Skeletal muscle satellite cell (primary cell): ENCODE data around the gene EIF1AD.

ENCODE experiments used
- H3K27me3 ChIP-seq: 2 replicates; pipeline ENCODE4 v1.7.0; 2013; ENCODE audit warnings: low read length; ENCODE audit not compliant: control insufficient read depth, insufficient read depth
- H3K36me3 ChIP-seq: 2 replicates; pipeline ENCODE4 v1.7.0; 2013; ENCODE audit warnings: mild to moderate bottlenecking, control low read depth, low read length; ENCODE audit not compliant: insufficient read depth
- H3K4me1 ChIP-seq: 2 replicates; pipeline ENCODE4 v1.7.0; 2013; ENCODE audit warnings: low read length; ENCODE audit not compliant: control insufficient read depth, insufficient read depth
- H3K4me2 ChIP-seq: 2 replicates; pipeline ENCODE4 v1.7.0; 2013; ENCODE audit warnings: mild to moderate bottlenecking, low read length
- H3K4me3 ChIP-seq: 2 replicates; pipeline ENCODE4 v1.7.0; 2013; ENCODE audit warnings: low read length
- H3K9ac ChIP-seq: 2 replicates; pipeline ENCODE4 v1.7.0; 2013; ENCODE audit warnings: mild to moderate bottlenecking, low read depth, low read length, moderate library complexity
- H3K9me3 ChIP-seq: replicated peaks from 2 replicates; pipeline ENCODE4 v1.7.0; 2013; ENCODE audit warnings: mild to moderate bottlenecking, control low read depth, low read length

The EIF1AD gene

DNA sequence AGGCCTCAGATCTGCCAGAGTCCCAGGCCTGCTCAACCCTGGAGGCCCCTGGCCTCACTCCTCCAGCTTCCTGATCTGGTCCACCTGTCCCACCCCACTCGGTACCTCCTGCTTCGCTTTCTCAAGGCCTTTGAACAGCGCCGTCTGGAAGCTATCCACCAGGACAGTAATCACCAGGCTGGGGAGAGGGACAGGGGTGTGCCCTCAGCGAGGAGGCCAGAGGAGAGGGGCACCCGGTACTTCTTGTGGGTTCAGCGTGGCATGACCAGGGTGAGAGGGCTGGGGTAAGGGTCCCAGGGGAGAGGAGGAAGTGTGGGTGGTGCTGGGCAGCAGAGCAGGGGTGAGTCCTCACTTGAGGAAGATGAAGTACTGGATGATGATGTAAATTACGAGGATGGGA lies 18.3 kb upstream of the EIF1AD start:
- Histone ChIP-seq H3K4me1 (peaks cover 48% of the 10 kb centered on the region), H3K36me3 (no peaks in the 10 kb centered on the region), H3K4me3 (no peak overlapping the region), H3K9me3 (no peaks in the 10 kb centered on the region), H3K4me2 (peak overlapping the region; percentile 40), H3K27me3 (no peaks in the 10 kb centered on the region), H3K9ac (peak overlapping the region; percentile 8)

DNA sequence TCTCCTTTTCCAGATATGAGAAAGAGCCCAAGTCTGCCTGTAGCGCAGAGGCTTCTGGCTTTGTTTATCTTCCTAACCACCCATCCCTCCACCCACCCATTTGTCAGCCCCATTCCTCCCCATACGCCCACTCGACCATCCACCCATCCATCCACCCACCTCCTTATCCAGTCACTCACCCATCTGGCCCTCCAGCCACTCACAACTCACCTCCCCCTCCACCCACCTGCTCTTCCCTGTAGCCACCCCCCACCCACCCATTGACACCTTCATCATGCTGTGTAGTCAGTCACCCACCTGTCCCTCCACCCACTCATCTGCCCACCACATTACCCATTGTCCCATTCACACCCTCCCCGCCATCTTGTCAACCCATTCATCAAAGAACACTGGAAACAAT lies 15.4 kb upstream of the EIF1AD start:
- Histone ChIP-seq H3K4me2 (peak overlapping the region; percentile 10), H3K27me3 (no peaks in the 10 kb centered on the region), H3K9ac (no peak overlapping the region), H3K4me3 (no peak overlapping the region), H3K9me3 (no peaks in the 10 kb centered on the region), H3K4me1 (peaks cover 62% of the 10 kb centered on the region), H3K36me3 (no peaks in the 10 kb centered on the region)

GRCh38 chr11:66016793-66017177 lies 14.8 kb upstream of the EIF1AD start:
- H3K36me3 ChIP-seq = no peaks in the 10 kb centered on the region
- H3K4me3 ChIP-seq = peak overlapping the region; percentile 54
- H3K4me2 ChIP-seq = peak overlapping the region; percentile 79
- no peaks in the 10 kb centered on the region for H3K27me3 ChIP-seq
- peak overlapping the region; percentile 81 for H3K9ac ChIP-seq
- peaks cover 62% of the 10 kb centered on the region for H3K4me1 ChIP-seq
- H3K9me3 ChIP-seq = no peaks in the 10 kb centered on the region

DNA sequence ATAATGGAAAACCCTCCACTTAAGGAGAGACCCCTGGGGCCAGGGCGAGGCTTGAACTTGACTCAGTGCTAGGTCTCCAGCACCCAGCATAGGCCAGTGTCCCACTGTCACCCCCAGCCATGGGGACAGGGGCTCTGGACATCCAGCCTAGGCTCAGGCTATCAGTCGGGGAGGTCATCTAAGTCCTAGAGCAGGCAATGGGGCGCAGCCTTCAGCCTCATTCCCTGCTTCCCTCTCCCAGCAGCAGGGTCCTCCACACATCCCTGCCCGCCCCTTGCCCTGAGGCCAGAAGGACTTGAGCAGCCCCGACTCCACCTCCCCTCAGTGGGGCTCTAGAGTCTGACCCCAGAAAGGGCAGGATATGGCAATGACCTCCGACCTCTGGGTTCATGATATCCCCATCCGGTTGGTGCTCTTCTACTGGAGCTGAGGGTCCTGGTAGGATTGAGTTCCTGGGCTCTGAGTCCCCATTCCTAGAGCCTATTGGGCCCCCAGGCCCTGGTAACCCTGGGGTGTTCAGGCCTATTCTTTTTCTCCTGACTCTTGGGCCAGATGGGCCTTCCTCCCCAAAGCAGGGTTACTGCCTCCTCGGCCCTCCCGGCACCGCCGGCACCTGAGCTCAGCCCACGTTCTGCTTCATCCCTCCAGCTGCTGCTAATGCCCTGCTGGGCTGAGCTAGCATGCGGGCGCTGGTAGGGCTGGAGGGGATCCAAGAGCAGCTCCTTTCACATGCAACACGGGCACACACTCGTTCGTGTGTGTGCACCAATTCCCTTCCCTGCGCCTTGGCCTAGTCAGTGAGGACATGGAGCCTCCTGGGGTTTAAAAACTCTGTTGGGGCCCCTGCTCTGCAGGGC lies 14.2 kb upstream of the EIF1AD start:
- Histone ChIP-seq H3K9ac (peak overlapping the region; percentile 81), H3K4me3 (peak overlapping the region; percentile 54), H3K36me3 (no peaks in the 10 kb centered on the region), H3K4me2 (peak overlapping the region; percentile 79), H3K27me3 (no peaks in the 10 kb centered on the region), H3K9me3 (no peaks in the 10 kb centered on the region), H3K4me1 (peaks cover 62% of the 10 kb centered on the region)

GRCh38 chr11:66015454-66015881 lies 13.5 kb upstream of the EIF1AD start:
- Histone ChIP-seq H3K9me3 (no peaks in the 10 kb centered on the region), H3K9ac (peak overlapping the region; percentile 81), H3K27me3 (no peaks in the 10 kb centered on the region), H3K4me1 (peaks cover 56% of the 10 kb centered on the region), H3K4me3 (peak overlapping the region; percentile 54), H3K36me3 (no peaks in the 10 kb centered on the region), H3K4me2 (peak overlapping the region; percentile 79)

DNA sequence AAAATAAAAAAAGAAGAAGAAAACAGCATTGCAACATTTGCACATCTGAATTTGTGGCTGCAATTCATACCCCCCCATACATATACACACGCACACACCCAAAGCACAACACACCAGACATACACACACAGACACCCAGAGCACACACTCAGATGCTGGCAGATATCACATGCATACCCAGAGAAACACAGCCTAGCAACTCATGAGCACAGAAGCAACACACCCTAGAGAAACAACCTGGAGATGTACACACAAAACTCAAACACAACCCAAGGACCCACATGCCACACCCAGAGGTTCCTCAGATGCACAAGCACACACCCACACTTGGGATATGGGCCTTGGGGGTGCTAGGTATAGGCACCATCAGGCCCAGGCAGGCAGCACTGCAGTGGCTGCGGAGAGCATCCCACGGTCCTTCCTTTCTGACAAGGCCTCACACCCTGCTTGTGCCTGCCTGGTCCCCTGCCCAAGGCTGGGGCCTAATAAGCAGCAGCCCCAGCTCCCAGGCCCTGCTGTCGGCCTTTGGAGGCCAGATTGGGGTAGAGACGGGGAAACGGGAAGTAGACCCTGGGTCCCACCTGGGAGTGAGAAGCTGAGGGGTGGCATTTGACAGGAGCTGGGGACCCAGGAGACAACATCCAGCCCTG lies 13.0 kb upstream of the EIF1AD start:
- Histone ChIP-seq H3K4me2 (peak overlapping the region; percentile 79), H3K4me1 (peaks cover 51% of the 10 kb centered on the region), H3K9ac (peak overlapping the region; percentile 81), H3K36me3 (no peaks in the 10 kb centered on the region), H3K27me3 (no peaks in the 10 kb centered on the region), H3K9me3 (no peaks in the 10 kb centered on the region), H3K4me3 (peak overlapping the region; percentile 25)

GRCh38 chr11:66013762-66014100 lies 11.8 kb upstream of the EIF1AD start:
- H3K4me1 ChIP-seq = peaks cover 54% of the 10 kb centered on the region
- H3K36me3 ChIP-seq = no peaks in the 10 kb centered on the region
- H3K27me3 ChIP-seq = no peaks in the 10 kb centered on the region
- no peak overlapping the region for H3K4me2 ChIP-seq
- H3K4me3 ChIP-seq = no peak overlapping the region
- no peaks in the 10 kb centered on the region for H3K9me3 ChIP-seq
- H3K9ac ChIP-seq = no peak overlapping the region

- Histone ChIP-seq H3K4me2 (peak overlapping the region; percentile 34), H3K9ac (no peak overlapping the region), H3K9me3 (no peaks in the 10 kb centered on the region), H3K4me1 (peaks cover 59% of the 10 kb centered on the region), H3K36me3 (no peaks in the 10 kb centered on the region), H3K4me3 (no peak overlapping the region), H3K27me3 (no peaks in the 10 kb centered on the region)
These were observed 11.2 kb upstream of the EIF1AD start for GRCh38 chr11:66012946-66013761.

- Histone ChIP-seq H3K27me3 (no peaks in the 10 kb centered on the region), H3K4me2 (peak overlapping the region; percentile 34), H3K4me1 (peaks cover 60% of the 10 kb centered on the region), H3K36me3 (no peaks in the 10 kb centered on the region), H3K9me3 (no peaks in the 10 kb centered on the region), H3K9ac (no peak overlapping the region), H3K4me3 (no peak overlapping the region)
These were observed 10.5 kb upstream of the EIF1AD start for GRCh38 chr11:66012371-66012945.

- no peaks in the 10 kb centered on the region for H3K36me3 ChIP-seq
- H3K9me3 ChIP-seq = no peaks in the 10 kb centered on the region
- H3K4me3 ChIP-seq = peak within 1 kb of the TSS; percentile 26
- H3K4me1 ChIP-seq = peaks cover 56% of the 10 kb centered on the region
- peak within 1 kb of the TSS; percentile 34 for H3K4me2 ChIP-seq
- no peak within 1 kb of the TSS for H3K9ac ChIP-seq
- no peaks in the 10 kb centered on the region for H3K27me3 ChIP-seq
These were observed 9.9 kb upstream of the EIF1AD start, which contains the start of gene CST6 for GRCh38 chr11:66011785-66012303. Gene CST6 (plus strand): TSS chr11:66012008. CDS start chr11:66012045, 37 bp downstream.
